WI38 (cell line): ENCODE data around the gene C9orf72.

Experiments
- H3K4me3 ChIP-seq: 2 replicates; pipeline ENCODE4 v1.5.1; 2011; ENCODE audit warnings: low read depth, mild to moderate bottlenecking, control low read depth, low read length
- TF ChIP-seq, protein P1 (sequence below): IDR thresholded peaks from 2 replicates; pipeline ENCODE4 v1.5.1; 2012; ENCODE audit warnings: low read depth, mild to moderate bottlenecking, control low read depth, low read length

The C9orf72 gene

DNA sequence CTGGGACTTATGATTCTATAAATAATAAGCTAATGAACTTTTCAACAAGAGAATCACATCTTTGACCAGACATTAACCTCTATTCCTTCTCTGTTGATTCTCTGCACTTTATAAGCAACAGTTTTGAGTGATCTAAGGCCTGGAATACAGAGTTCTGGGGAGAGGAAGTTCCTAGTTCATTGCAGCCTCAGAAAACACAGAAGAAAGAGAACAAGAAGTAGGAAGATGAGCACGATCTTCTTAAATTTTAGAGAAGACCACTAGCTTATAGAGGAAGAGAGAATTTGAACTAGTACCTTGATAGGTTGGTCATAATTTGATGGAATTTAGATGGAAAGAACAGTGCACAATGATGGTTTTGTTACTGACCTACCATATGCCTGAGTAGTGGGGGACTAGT, 8.5 kb upstream of the C9orf72 start:
- H3K4me3 ChIP-seq: no peak overlapping the region
- TF ChIP-seq, protein P1, sequence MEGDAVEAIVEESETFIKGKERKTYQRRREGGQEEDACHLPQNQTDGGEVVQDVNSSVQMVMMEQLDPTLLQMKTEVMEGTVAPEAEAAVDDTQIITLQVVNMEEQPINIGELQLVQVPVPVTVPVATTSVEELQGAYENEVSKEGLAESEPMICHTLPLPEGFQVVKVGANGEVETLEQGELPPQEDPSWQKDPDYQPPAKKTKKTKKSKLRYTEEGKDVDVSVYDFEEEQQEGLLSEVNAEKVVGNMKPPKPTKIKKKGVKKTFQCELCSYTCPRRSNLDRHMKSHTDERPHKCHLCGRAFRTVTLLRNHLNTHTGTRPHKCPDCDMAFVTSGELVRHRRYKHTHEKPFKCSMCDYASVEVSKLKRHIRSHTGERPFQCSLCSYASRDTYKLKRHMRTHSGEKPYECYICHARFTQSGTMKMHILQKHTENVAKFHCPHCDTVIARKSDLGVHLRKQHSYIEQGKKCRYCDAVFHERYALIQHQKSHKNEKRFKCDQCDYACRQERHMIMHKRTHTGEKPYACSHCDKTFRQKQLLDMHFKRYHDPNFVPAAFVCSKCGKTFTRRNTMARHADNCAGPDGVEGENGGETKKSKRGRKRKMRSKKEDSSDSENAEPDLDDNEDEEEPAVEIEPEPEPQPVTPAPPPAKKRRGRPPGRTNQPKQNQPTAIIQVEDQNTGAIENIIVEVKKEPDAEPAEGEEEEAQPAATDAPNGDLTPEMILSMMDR: no peak

DNA sequence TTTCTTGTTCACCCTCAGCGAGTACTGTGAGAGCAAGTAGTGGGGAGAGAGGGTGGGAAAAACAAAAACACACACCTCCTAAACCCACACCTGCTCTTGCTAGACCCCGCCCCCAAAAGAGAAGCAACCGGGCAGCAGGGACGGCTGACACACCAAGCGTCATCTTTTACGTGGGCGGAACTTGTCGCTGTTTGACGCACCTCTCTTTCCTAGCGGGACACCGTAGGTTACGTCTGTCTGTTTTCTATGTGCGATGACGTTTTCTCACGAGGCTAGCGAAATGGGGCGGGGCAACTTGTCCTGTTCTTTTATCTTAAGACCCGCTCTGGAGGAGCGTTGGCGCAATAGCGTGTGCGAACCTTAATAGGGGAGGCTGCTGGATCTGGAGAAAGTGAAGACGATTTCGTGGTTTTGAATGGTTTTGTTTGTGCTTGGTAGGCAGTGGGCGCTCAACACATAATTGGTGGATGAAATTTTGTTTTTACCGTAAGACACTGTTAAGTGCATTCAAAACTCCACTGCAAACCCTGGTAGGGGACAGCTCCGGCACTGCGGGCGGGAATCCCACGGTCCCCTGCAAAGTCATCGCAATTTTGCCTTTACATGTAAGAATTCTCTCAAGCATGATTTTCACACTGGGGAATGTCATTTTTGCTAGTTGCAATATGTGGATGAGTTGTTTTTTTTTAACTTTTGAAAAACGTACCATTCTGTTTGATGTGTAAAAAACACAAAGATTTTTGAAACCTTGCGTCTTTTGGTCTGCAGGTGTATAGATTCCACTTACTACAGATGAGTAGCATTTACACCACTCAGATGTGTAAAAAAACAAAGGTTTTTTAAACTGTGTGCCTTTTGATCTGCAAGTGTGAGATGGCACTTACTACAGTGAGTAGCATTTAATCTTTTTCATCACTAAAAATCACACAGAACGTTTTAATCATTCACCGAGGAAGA, 631 bp upstream of the C9orf72 start:
- TF ChIP-seq, protein P1: no peak

DNA sequence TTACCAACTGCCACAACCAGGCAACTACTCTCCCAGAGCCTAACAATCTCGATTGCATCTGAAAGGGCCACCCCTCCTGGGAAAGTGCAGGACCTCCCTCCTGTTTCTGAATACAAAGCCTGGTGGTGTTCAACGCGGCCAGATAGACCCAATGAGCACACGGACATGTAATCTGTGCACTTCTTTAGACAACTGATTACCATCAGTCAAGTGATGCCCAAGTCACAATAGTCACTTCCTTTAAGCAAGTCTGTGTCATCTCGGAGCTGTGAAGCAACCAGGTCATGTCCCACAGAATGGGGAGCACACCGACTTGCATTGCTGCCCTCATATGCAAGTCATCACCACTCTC, 739 bp downstream of the C9orf72 start:
- TF ChIP-seq, protein P1: no peak
- peak overlapping the region; percentile 67 for H3K4me3 ChIP-seq

More for the DNA sequence above, 631 bp upstream of the C9orf72 start:
- H3K4me3 ChIP-seq: peak overlapping the region; percentile 67

DNA sequence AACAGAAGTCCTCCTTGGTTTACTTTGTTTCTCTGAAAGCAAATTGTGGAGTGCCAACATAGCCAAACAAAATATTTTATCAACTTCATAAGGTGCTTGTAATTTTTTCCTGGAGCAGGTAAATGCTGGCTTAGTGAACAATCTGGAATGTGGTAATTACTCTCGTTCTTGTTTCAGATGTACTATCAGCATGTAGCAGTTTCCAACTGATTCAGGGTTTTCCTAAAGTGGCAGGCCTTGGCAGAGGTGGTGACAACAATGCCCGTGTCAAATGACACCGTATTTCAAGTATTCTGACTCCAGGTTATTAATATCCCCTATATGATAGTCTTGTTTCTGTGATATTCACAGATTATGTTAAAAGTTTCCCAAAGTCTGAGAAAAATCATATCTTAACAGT, 1.2 kb downstream of the C9orf72 start:
- TF ChIP-seq, protein P1: no peak
- H3K4me3 ChIP-seq: peak overlapping the region; percentile 67; the same call in 1 of the 2 replicates

DNA sequence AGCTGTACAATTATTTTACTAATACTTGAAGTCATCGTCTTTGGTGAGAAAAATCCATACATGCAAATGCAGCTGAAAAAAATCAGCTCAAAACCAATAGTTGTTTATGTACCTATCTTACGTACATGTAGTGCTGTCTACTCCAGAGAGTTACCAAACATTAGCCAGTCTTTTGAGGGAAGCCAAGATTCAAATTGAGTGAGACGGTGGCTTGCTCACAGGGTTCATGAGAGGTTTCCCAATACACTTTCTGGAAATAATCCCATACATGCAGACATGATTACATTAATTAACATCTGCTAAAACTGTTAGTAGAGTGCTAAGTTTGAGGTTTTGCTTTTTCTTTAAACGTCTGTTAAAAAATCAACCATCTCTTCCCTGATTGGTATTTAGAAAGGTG, 2.3 kb downstream of the C9orf72 start:
- no peak overlapping the region for H3K4me3 ChIP-seq
- TF ChIP-seq, protein P1: no peak

DNA sequence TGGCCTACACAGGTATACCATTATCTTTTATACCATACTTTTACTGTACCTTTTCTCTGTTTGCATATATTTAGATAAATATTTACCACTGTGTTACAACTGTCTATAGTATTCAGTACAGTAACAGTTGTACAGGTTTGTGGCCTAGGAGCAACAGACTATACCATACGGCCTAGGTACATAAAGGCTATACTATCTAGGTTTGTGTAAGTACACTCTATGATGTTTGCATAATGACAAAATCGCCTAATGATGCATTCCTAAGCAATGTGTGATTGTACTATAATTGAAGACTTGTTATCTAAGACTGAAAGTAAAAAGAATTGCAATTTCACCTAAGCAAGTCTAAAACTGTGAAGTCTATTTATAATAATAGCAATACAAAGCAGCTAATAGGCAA, 3.9 kb downstream of the C9orf72 start:
- H3K4me3 ChIP-seq: no peak overlapping the region
- TF ChIP-seq, protein P1: no peak

DNA sequence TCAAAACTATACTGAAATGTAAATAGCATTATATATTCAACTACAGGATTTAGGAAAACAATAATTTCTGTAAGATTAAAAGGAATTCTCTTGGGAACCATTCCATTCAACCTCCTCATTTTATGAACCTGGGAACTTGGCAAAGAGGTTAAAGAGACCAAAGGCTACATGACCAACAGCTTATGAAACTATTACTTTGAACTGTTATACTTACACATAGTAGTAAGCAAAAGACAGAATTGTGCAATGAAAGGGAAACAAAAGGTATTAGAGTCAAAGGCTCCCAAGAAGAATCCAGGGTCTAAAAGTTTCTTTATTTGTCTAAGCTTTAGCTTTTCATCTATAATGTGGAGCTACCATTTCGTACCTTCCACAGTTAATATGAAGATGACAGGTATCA, 7.2 kb downstream of the C9orf72 start:
- TF ChIP-seq, protein P1: no peak
- H3K4me3 ChIP-seq: no peak overlapping the region
